ENCODE data around the gene UXT.
"Not testable (repeated sequence)": the region's sequence is repeated elsewhere in the genome, so short reads cannot be mapped to it uniquely, and the experiment has no call there.

The UXT gene

DNA sequence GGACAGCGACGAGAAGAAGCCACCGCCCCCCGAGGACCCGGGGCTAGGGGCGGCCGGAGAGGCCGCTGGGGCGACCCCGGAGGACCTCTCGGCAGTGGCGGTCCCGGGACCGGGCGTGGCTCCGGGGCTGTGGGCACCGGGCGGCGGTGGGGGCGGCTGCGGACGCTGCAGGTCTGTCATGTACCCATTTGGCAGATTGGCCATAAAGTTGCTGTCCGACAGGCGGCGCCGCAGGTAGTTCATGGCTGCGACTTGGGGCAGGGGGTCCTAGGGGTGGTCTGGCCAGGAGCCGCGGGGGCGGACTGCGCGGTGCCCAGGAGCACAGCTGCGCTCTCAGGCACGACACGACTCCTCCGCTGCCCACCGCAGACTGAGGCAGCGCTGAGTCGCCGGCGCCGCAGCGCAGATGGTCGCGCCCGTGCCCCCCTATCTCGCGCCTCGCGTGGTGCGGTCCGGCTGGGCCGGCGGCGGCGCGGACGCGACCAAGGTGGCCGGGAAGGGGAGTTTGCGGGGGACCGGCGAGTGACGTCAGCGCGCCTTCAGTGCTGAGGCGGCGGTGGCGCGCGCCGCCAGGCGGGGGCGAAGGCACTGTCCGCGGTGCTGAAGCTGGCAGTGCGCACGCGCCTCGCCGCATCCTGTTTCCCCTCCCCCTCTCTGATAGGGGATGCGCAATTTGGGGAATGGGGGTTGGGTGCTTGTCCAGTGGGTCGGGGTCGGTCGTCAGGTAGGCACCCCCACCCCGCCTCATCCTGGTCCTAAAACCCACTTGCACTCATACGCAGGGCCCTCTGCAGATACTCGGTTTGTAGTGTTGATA is 39.3 kb downstream of the UXT start, which contains the start of gene SYN1:
Gene SYN1 (minus strand): TSS at position 372 of the 817 bp plus-strand sequence. CDS start 129 bp downstream, at position 243.
- H3K9me3 Mint-ChIP-seq: no peaks in the 10 kb centered on the region
- intact Hi-C loops (cut with micrococcal nuclease): no loop called here
- H3K27me3 Mint-ChIP-seq: peaks cover 33% of the 10 kb centered on the region
- no peak within 1 kb of the TSS for H3K27ac Mint-ChIP-seq
- peak within 1 kb of the TSS; percentile 60 for H3K4me3 Mint-ChIP-seq
- H3K36me3 Mint-ChIP-seq (ENCODE audit: low read depth): peaks cover 2% of the 10 kb centered on the region
- peaks cover 27% of the 10 kb centered on the region for H3K4me1 Mint-ChIP-seq (ENCODE audit: low read depth)

DNA sequence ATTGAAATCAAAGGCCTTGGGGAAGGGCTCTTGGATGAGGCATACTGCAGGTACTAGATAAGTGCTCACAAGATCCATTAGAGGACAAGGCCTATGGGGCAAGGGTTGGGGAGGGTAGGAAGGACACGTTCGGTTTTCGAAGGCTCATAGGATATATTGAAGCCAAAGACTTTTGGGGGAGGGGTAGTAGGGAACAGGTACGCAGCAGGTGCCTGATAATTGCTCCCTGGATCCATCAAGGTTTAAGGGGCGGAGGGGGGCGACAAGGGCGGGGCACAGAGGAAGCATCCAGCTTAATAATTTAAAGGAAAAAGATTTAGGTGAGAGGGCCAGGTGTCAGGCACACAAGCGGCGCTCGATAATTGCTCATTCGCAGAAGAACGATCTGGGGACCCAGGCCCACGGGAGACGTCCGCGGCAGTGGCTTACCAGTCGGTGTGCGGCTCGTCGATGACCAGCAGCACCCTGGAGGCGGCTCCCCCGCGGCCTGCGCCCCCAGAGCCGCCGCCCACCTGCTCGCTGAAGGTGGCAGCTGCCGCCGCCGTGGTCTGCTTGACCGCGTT is 40.0 kb downstream of the UXT start:
- intact Hi-C loops (cut with micrococcal nuclease): no loop called here
- Mint-ChIP-seq H3K4me3 (peak overlapping the region; percentile 60), H3K27me3 (peaks cover 35% of the 10 kb centered on the region), H3K36me3 (ENCODE audit: low read depth) (no peaks in the 10 kb centered on the region), H3K4me1 (ENCODE audit: low read depth) (peaks cover 22% of the 10 kb centered on the region), H3K9me3 (no peaks in the 10 kb centered on the region), H3K27ac (no peak overlapping the region)

DNA sequence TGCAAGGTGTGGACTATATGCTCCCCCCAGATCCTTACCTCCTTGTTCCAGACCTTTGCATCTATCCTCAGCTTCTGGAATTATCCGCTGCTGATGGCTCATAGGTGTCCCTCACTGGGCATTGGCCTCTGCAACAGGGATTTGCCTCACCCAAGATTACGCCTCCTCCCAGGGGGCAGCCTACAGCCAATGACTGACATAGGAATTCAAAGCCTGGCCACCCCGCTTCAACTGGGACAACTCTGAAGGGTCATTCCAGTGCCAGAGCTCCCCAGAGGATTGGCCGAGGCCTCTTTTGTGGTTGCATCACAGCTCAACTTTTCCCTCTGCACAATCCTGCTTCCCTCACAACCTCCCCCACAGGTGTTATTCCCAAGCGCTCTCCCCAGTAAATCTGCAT is 44.4 kb downstream of the UXT start:
- Mint-ChIP-seq H3K27me3 (peaks cover 32% of the 10 kb centered on the region), H3K27ac (no peak overlapping the region), H3K4me3 (no peak overlapping the region), H3K4me1 (ENCODE audit: low read depth) (peaks cover 11% of the 10 kb centered on the region), H3K36me3 (ENCODE audit: low read depth) (no peaks in the 10 kb centered on the region), H3K9me3 (no peaks in the 10 kb centered on the region)
- intact Hi-C loops (cut with micrococcal nuclease): no loop called here

DNA sequence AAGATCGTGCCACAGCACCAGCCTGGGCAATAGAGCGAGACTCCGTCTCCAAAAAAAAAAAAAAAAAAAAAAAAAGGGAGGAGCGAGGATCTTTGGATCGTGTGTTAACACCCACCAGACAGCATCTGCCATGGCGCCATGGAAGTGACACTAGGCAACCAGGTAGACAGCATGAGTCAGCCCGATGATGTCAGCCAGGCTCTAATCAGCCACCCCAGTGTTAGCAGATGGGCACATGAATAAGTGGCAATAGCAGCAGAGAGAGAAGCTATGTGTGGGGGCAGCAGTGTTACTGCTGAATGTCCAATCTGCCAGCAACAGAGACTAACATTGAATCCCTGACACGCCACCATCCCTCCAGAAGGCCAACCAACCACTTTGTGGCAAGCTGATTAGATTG is 45.9 kb downstream of the UXT start:
- no peak overlapping the region for H3K27ac Mint-ChIP-seq
- intact Hi-C loops (cut with micrococcal nuclease): no loop called here
- no peaks in the 10 kb centered on the region for H3K9me3 Mint-ChIP-seq
- H3K27me3 Mint-ChIP-seq: peaks cover 22% of the 10 kb centered on the region
- H3K4me1 Mint-ChIP-seq (ENCODE audit: low read depth): peaks cover 26% of the 10 kb centered on the region
- no peak overlapping the region for H3K4me3 Mint-ChIP-seq
- H3K36me3 Mint-ChIP-seq (ENCODE audit: low read depth): no peaks in the 10 kb centered on the region

DNA sequence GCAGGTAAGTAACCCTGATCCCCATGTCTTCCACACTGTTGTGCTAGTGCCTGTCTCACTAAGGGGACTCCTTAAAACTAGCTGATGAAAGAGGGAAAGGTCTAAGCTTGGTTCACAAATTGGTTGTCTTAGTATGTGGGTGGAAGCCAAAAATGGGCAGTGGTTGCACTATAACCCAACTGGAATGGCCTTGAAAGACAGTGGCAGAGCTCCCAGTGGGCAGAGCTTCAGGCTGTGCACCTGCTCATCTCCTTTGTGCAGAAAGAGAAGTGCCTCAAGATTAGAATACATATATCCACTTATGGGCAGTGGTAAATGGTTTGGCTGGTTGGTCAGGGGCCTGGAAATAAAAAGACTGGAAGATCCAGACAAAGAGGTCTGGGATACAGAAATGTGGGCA is 46.6 kb downstream of the UXT start:
- Mint-ChIP-seq H3K4me1 (ENCODE audit: low read depth) (peaks cover 30% of the 10 kb centered on the region), H3K27me3 (peaks cover 16% of the 10 kb centered on the region), H3K27ac (no peak overlapping the region), H3K36me3 (ENCODE audit: low read depth) (no peaks in the 10 kb centered on the region), H3K9me3 (no peaks in the 10 kb centered on the region), H3K4me3 (no peak overlapping the region)
- intact Hi-C loops (cut with micrococcal nuclease): no loop called here

DNA sequence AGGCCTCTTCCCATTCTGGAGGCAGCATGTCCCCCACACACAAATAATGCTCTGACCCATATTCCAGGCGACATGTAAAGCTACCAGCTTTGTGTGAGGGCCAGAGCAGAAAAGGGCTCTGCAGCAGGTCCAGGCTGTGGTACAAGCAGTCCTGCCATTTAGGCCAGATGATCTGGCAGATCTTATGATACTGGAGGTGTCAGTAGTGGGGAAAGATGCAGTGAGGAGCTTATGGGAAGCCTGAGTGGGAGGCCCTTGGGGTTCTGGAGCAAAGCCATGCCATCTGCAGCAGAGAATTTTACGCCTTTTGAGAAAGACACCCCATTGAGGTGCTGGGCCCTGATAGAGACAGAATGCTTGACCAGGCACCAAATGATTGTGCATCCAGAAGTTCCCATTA is 47.1 kb downstream of the UXT start:
- no peaks in the 10 kb centered on the region for H3K9me3 Mint-ChIP-seq
- no peaks in the 10 kb centered on the region for H3K36me3 Mint-ChIP-seq (ENCODE audit: low read depth)
- H3K27ac Mint-ChIP-seq: no peak overlapping the region
- H3K4me1 Mint-ChIP-seq (ENCODE audit: low read depth): peaks cover 30% of the 10 kb centered on the region
- no peak overlapping the region for H3K4me3 Mint-ChIP-seq
- intact Hi-C loops (cut with micrococcal nuclease): no loop called here
- H3K27me3 Mint-ChIP-seq: peaks cover 13% of the 10 kb centered on the region

DNA sequence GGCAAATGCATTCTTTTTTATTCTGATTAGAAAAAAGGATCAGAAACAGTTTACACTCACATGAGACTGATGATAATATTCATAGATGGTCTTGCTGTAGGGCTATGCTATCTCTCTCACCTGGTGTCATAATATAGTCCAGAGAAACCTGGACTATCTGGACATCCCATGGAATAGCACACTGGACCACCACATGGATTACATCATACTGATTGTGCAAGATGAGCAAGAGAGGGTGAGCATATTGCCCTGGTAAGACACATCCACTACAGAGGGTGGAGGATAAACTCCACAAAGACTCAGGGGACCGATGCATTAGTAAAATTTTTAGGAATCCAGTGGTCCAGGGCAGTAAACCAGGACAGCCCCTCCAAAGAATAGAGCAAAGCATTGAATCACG is 47.5 kb downstream of the UXT start:
- Mint-ChIP-seq H3K9me3 (no peaks in the 10 kb centered on the region), H3K27me3 (peaks cover 8% of the 10 kb centered on the region), H3K4me1 (ENCODE audit: low read depth) (peaks cover 30% of the 10 kb centered on the region), H3K4me3 (no peak overlapping the region), H3K36me3 (ENCODE audit: low read depth) (no peaks in the 10 kb centered on the region), H3K27ac (no peak overlapping the region)
- intact Hi-C loops (cut with micrococcal nuclease): no loop called here

DNA sequence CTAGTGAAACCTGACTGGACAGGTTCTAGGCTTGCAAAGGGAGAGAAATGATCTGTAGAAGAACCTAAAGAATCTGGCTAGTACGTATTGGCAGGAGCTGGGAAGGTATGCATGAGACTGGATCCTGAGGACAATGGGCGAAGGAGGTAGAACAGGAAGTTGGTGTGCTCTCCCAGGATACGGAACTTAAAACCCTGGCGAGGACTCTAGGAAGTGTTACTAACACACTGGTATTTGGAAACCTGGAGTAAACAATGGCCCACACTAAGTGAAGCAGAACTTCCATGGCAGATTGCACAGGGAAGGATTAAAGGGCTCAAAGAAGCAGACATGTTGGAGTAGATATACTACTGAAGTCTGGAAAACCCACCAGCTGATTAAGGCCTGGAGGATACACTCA is 48.5 kb downstream of the UXT start:
- Mint-ChIP-seq H3K27me3 (peaks cover 4% of the 10 kb centered on the region), H3K4me1 (ENCODE audit: low read depth) (peaks cover 33% of the 10 kb centered on the region), H3K36me3 (ENCODE audit: low read depth) (no peaks in the 10 kb centered on the region), H3K27ac (no peak overlapping the region), H3K4me3 (no peak overlapping the region), H3K9me3 (no peaks in the 10 kb centered on the region)
- intact Hi-C loops (cut with micrococcal nuclease): no loop called here

DNA sequence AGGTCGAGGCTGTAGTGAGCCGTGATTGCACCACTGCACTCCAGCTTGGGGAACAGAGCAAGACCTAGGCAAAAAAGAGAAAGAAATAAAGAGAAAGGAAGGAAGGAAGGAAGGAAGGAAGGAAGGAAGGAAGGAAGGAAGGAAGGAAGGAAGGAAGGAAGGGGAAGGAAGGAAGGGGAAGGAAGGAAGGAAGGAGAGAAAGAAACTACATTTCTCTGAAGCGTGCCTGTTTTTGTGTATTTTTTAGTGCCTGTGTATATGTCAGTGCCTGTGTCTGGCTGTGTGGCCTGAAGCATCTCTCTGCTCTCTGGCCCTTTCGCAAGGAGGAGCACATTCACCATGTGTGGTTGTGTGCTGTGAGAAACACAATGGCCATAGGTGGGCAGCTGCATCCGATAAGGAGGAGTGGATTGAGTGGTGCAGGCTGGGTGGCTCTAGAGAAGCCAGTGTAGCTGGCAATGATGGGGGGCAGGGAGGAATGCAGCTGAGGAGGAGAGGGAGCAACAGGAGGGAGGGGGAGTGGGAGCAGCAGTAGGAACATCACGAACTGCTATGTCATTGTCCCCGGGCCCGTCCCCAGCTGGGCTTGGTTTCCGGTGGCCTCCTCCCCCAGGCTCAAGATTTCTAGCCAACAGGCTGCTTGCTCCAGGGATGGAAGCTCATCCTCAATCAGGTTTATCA is 50.7 kb downstream of the UXT start:
- H3K9me3 Mint-ChIP-seq: no peaks in the 10 kb centered on the region
- peak overlapping the region; percentile 55 for H3K27ac Mint-ChIP-seq
- intact Hi-C loops (cut with micrococcal nuclease): no loop called here
- peak overlapping the region; percentile 31 for H3K4me3 Mint-ChIP-seq
- no peaks in the 10 kb centered on the region for H3K36me3 Mint-ChIP-seq (ENCODE audit: low read depth)
- no peaks in the 10 kb centered on the region for H3K27me3 Mint-ChIP-seq
- H3K4me1 Mint-ChIP-seq (ENCODE audit: low read depth): peaks cover 40% of the 10 kb centered on the region

DNA sequence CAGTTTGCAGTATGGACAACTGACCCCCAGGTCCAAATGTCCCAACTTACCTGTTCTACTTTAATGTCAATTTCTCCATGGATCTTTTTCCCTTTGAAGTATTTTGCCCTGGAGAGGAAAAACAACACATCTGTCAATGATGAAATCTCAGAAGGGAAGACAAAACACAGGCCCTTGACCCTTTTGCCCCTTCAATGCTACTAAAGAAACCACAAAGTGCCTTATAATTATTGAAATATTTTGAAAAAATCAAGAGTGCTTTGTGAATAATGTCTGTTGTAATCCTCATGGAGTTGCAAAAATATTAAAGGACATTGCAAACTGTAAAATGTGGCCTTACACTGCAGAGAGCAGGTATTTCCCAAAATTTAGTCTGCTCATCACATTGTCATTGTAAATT is 51.9 kb downstream of the UXT start:
- no peaks in the 10 kb centered on the region for H3K9me3 Mint-ChIP-seq
- H3K4me3 Mint-ChIP-seq: no peak overlapping the region
- no peak overlapping the region for H3K27ac Mint-ChIP-seq
- intact Hi-C loops (cut with micrococcal nuclease): no loop called here
- no peaks in the 10 kb centered on the region for H3K36me3 Mint-ChIP-seq (ENCODE audit: low read depth)
- peaks cover 40% of the 10 kb centered on the region for H3K4me1 Mint-ChIP-seq (ENCODE audit: low read depth)
- H3K27me3 Mint-ChIP-seq: no peaks in the 10 kb centered on the region

DNA sequence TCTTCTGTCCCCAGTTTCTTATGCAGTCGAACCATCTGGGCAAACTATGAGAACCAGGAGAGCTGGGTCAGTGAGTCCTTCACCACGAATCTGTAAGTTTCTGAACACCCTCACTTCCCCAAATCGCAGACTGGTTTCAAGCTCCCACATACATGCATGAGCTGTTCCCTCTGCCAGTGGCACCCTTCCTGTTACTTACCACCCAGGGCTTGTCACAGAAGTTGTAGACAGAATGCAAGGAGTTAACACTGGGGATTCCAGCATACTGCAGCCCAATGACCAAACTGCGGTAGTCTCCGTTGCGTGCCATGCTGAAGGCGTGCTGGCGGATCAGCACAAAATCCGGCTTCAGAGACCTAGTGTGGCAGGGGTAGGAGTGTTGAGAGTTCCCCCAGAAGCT is 54.0 kb downstream of the UXT start:
- Mint-ChIP-seq H3K27ac (peak overlapping the region; percentile 55), H3K4me3 (no peak overlapping the region), H3K36me3 (ENCODE audit: low read depth) (no peaks in the 10 kb centered on the region), H3K27me3 (peaks cover 2% of the 10 kb centered on the region), H3K4me1 (ENCODE audit: low read depth) (peaks cover 31% of the 10 kb centered on the region), H3K9me3 (no peaks in the 10 kb centered on the region)
- intact Hi-C loops (cut with micrococcal nuclease): no loop called here

DNA sequence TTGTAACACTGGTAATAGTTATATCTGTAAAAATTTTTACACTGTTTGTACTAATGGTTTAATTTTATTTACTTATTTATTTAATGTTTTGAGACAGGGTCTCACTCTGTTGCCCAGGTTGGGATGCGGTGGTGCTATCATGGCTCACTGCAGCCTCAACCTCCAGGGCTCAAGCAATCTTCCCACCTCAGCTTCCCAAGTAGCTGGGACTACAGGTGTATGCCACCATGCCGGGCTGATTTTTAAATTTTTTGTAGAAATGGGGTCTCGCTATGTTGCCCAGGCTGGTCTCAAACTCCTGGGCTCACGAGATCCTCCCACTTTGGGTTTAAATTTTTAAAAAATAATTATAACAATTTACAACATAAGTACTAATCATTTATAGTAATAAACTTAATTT is 55.9 kb downstream of the UXT start:
- intact Hi-C loops (cut with micrococcal nuclease); H3K36me3 Mint-ChIP-seq (ENCODE audit: low read depth); H3K4me3 Mint-ChIP-seq; H3K27me3 Mint-ChIP-seq; H3K27ac Mint-ChIP-seq; H3K9me3 Mint-ChIP-seq: not testable (repeated sequence)
- peaks cover 14% of the 10 kb centered on the region for H3K4me1 Mint-ChIP-seq (ENCODE audit: low read depth)

Measured in dendritic cell treated with granulocyte-macrophage colony-stimulating factor and Interleukin-4, amounts not matched to agents 40 ng/mL and 50 ng/mL, for 4 days (primary cell).